ENCODE measurements around the gene CCDC61.

CCDC61 gene, protein sequence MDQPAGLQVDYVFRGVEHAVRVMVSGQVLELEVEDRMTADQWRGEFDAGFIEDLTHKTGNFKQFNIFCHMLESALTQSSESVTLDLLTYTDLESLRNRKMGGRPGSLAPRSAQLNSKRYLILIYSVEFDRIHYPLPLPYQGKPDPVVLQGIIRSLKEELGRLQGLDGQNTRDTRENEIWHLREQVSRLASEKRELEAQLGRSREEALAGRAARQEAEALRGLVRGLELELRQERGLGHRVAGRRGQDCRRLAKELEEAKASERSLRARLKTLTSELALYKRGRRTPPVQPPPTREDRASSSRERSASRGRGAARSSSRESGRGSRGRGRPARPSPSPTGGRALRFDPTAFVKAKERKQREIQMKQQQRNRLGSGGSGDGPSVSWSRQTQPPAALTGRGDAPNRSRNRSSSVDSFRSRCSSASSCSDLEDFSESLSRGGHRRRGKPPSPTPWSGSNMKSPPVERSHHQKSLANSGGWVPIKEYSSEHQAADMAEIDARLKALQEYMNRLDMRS

DNA sequence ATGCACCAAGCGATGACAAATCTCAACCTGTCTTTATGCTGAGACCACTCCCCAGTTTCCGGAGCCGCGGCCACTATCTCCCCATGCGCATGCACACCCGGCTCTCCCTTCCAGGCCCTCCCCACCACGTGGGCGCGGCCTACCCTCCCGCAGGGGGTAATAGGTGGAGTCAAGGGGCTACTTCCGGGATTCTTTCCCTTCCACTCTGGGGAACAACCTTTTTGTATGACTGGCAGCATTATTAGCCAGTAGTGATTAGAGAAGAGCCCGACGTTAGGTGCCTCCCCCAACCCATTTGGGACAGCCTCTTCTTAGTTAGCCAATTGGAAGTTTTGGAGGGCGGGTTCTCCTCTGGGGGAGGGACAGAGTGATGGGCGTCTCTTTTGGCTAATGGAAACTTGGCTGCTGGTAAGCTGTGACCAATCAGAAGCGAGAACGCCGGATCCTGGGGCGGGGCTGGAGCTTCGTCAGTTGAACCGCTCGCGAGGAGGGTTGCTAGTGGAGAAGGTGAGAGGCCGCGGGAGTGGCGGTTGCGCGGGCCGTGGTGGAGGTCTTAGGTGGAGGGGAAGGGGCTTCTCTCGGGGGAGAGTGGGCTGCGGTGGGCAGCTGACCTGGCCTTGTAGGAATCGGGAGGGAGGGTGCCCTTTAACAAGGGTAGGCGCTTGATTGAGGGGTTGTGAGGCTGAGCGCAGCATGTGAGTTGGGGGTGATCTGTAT is at the start of gene CCDC61:
CCDC61 (plus strand) TSS at position 470 of the 717 bp plus-strand sequence. CDS start 7,552 bp downstream, outside the sequence.
- H3K4me3 ChIP-seq (ENCODE audit: low read depth, low read length), result peak within 1 kb of the TSS; percentile 82
- DNase-seq (ENCODE audit: low read depth), result peak; percentile 97

GRCh38 chr19:45947926-45948325 is 47.3 kb upstream of the CCDC61 start:
- no peak overlapping the region for H3K4me3 ChIP-seq (ENCODE audit: low read depth, low read length)
- no peak for DNase-seq (ENCODE audit: low read depth)

- H3K4me3 ChIP-seq (ENCODE audit: low read depth, low read length), result no peak overlapping the region
- DNase-seq (ENCODE audit: low read depth), result no peak
These were observed 43.0 kb upstream of the CCDC61 start for GRCh38 chr19:45952341-45952685.

GRCh38 chr19:45952686-45953505 is 42.4 kb upstream of the CCDC61 start:
- DNase-seq (ENCODE audit: low read depth), result peak; percentile 4
- peak overlapping the region; percentile 27 for H3K4me3 ChIP-seq (ENCODE audit: low read depth, low read length)

DNA sequence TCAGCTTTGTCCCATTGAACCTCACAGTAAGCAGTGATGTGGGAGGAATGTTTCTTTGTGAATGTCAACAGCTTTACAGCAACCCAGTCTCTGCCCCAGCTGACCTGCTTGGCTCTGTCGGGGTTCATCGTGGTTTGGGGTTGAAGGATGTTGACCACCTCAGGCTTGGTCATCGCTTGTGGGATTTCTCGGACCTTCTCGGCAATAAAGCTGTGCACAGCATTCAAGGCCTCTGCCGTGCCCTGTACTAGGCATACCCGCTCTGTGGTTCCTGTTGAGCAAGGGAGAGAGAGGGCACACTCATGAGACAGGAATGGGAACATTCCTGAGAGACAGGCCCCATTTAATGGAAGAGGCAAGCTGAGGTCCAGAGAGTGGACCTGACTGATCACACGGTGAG is 41.6 kb upstream of the CCDC61 start:
- DNase-seq (ENCODE audit: low read depth), result no peak
- no peak overlapping the region for H3K4me3 ChIP-seq (ENCODE audit: low read depth, low read length)

GRCh38 chr19:45954156-45954555 is 41.1 kb upstream of the CCDC61 start:
- H3K4me3 ChIP-seq (ENCODE audit: low read depth, low read length), result no peak overlapping the region

GRCh38 chr19:45955905-45956608 is 39.2 kb upstream of the CCDC61 start:
- no peak for DNase-seq (ENCODE audit: low read depth)

More at GRCh38 chr19:45954156-45954555, 41.1 kb upstream of the CCDC61 start:
- DNase-seq (ENCODE audit: low read depth), result no peak

GRCh38 chr19:45958320-45958719 is 36.9 kb upstream of the CCDC61 start:
- no peak overlapping the region for H3K4me3 ChIP-seq (ENCODE audit: low read depth, low read length)
- no peak for DNase-seq (ENCODE audit: low read depth)

More at GRCh38 chr19:45955905-45956608, 39.2 kb upstream of the CCDC61 start:
- no peak overlapping the region for H3K4me3 ChIP-seq (ENCODE audit: low read depth, low read length)

DNA sequence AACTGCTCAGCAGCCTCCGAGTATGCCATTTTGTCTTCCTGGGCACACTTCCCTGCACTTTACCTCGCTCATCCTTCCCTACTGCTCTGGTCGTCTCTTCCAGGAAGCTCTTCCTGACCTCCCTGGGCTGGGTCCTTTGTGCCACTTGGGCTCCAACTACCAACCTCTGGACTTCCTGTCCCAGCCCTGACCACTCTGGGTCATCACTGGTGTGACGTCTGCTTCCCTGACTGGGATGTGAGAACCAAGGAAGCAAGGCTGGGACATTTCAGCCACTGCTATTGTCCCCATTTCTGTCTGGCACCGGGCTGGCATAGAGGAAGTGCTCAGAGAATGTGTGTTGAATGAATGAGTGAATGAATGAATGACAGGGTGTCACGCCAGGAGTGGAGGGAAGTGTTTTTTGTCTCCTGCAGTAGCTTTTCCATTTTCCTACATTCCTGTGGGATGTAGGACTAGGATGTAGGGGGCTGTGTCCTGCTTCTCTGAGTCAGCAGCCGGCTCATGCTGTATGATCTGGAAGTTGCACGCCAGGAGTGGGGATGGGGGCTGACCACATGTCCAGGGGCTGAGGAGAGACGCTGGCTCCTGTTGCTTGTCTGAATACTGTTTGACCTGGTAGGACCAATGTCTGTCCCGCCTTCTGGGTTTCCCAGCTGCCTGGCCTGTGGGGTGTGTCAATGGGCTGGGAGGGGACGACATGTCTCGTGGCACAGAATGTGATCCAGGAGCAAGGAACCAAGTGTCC is 36.3 kb upstream of the CCDC61 start:
- no peak overlapping the region for H3K4me3 ChIP-seq (ENCODE audit: low read depth, low read length)
- DNase-seq (ENCODE audit: low read depth), result no peak

GRCh38 chr19:45959517-45960025 is 35.7 kb upstream of the CCDC61 start:
- H3K4me3 ChIP-seq (ENCODE audit: low read depth, low read length), result no peak overlapping the region
- DNase-seq (ENCODE audit: low read depth), result no peak

DNA sequence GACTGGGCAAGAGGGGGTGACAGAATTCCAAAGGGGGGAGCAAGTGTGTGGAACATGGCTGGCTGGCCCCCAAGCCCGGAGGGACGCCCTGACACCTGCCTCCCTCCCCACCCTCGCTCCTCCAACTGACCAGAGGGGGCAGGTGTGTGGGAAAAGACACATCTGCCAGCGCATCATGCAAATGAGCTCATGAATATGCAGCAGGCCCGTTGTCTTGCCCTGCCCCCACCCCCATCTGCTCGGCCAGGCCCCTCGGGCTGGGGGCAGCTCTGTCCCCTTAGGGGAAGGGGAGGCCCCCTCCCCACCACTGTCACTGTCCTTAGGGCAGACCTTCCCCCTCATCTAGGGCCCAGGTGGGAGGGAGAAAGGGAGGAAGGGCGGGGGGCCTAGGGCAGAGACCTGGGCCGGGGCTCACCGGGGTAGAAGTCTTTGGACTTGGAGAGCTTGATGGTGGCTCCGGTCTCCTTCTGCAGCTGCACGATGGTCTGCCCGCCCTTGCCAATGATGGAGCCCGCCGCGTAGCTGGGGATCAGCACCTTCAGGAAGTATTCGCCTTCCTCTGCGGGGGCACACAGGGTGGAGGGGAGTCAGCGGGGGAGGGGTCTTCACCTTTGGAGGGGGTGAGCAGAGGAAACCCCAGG is 34.6 kb upstream of the CCDC61 start:
- H3K4me3 ChIP-seq (ENCODE audit: low read depth, low read length), result no peak overlapping the region
- no peak for DNase-seq (ENCODE audit: low read depth)

DNA sequence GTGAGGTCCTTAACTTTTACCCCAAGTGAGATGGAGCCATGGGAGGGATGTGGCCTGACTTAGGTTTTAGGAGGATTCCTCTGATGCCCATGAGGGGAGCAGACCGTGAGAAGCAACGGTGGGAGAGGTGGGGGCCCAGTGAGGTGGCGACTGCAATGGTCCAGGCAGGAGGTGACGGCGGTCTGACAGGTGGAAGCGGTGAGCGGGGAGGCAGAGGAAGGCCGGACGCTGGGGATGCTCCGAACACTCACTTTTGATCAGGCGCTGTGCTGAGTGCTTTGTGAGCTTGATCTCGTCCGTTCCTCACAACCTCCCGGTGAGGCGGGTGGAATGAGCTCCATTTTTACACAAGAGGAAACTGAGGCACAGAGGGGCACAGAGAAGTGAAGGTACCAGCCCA is 33.2 kb upstream of the CCDC61 start:
- no peak overlapping the region for H3K4me3 ChIP-seq (ENCODE audit: low read depth, low read length)
- no peak for DNase-seq (ENCODE audit: low read depth)

- no peak for DNase-seq (ENCODE audit: low read depth)
- H3K4me3 ChIP-seq (ENCODE audit: low read depth, low read length), result no peak overlapping the region
These were observed 28.0 kb upstream of the CCDC61 start for GRCh38 chr19:45967246-45967645.

DNA sequence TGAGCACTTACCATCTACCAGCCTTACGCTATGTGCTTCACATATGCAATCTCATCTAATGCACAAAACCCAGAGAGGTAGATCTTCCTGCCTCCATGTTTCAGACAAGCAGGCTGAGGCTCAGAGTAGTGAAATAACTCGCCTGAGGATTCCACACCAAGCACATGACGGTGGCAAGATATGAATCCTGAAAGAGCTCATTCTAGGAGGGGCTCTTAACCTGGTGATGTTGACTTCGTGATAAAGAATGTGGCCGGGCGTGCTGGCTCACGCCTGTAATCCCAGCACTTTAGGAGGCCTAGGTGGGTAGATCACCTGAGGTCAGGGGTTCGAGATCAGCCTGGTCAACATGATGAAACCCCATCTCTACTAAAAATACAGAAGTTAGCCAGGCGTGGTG is 26.6 kb upstream of the CCDC61 start:
- no peak for DNase-seq (ENCODE audit: low read depth)

GRCh38 chr19:45969676-45970075 is 25.6 kb upstream of the CCDC61 start:
- DNase-seq (ENCODE audit: low read depth), result no peak

More for the DNA sequence above, 26.6 kb upstream of the CCDC61 start:
- H3K4me3 ChIP-seq (ENCODE audit: low read depth, low read length), result no peak overlapping the region

DNA sequence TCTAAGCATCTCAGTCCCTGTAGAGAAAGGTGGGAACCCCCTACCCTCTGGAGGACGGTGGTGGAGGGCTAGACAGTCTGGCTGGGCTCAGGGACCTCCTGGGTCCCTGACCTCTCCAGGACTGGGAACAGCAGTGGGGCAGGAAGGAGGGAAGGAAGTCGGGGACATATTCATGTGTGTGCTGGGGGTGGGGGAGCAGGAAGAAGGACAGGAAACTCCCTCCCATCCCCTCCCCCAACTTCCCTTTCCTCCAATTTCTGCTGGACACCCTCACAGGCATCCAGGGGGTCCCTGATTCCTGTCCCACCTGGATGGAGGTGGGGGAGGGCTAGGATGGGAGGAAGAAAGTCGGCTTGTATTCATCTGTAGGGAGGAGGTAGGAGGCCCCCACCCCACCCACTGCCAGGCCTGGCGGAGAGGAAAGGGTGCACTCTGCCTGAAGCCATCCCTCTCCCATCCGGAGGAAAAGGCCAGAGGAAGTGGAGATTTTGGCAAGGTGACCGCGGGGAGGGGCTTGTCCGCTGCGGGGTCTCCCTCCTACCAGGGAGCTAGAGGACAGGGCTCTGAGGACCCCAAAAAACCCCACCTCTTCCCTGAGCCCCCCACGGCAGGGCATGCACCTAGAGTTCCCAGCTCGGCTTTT is 23.9 kb upstream of the CCDC61 start:
- DNase-seq (ENCODE audit: low read depth), result no peak
- H3K4me3 ChIP-seq (ENCODE audit: low read depth, low read length), result no peak overlapping the region

More at GRCh38 chr19:45969676-45970075, 25.6 kb upstream of the CCDC61 start:
- H3K4me3 ChIP-seq (ENCODE audit: low read depth, low read length), result no peak overlapping the region
